Endothelial cell of umbilical vein (primary cell): Measurements from ENCODE around the gene WNT9A. TPM values are rescaled to one million over a fixed set of nuclear protein-coding genes. Genes with fewer than 3 reads are reported as not detected.
"Not testable (repeated sequence)": the region's sequence is repeated elsewhere in the genome, so short reads cannot be mapped to it uniquely, and the experiment has no call there.

Experiments
- BruUV-seq: library from RNA; stranded (reverse); fragments of 400-500 nt; replicated peaks from 2 replicates; lab custom pipeline; 2021; lab: Mats Ljungman, UMichigan
- CTCF ChIA-PET: fragments of 300-600, 350-600 bp; sonication (Branson Sonifier 250); formaldehyde crosslinking; loops from one replicate; lab custom pipeline; 2021; ENCODE audit warnings: antibody characterized with exemption, inconsistent platforms; lab: Charles Lee
- POLR2A ChIA-PET: fragments of 300-600, 350-600 bp; sonication (Branson Sonifier 250); formaldehyde crosslinking; loops from one replicate; lab custom pipeline; 2021; ENCODE audit warnings: antibody characterized with exemption, inconsistent platforms; lab: Charles Lee
- DNase-seq: peaks from one replicate; pipeline ENCODE4 v3.0.0-alpha.2; 2011; ENCODE audit warnings: low read depth, low spot score
- FAIRE-seq: peaks from 2 replicates; lab custom pipeline; 2011; peaks lifted over from hg19 to GRCh38; lab: Jason Lieb, UNC
- H2AFZ ChIP-seq: 2 replicates; pipeline ENCODE4 v1.6.0; 2012; ENCODE audit warnings: low read depth, low read length, control low read depth, inconsistent platforms
- H3K27ac ChIP-seq: 2 replicates; pipeline ENCODE4 v1.5.1; 2011; ENCODE audit warnings: low read depth, mild to moderate bottlenecking, control low read depth, low read length, moderate library complexity; ENCODE audit not compliant: insufficient read depth
- H3K27me3 ChIP-seq, 2 experiments: 2 replicates each; pipeline versions ENCODE4 v1.6.0 to v1.6.1; 2011; ENCODE audit warnings: low read length in 2 of 2, mixed read lengths in 1 of 2; ENCODE audit not compliant: control insufficient read depth in 2 of 2, insufficient read depth in 2 of 2
- H3K36me3 ChIP-seq, 2 experiments: 2 replicates in 1 of 2; 3 replicates in 1 of 2; pipeline ENCODE4 v1.5.1; 2011; ENCODE audit warnings: low read length in 2 of 2, mild to moderate bottlenecking in 1 of 2, moderate library complexity in 1 of 2; ENCODE audit not compliant: control insufficient read depth in 2 of 2, insufficient read depth in 2 of 2; ENCODE audit errors: extremely low read depth in 1 of 2
- H3K4me1 ChIP-seq: 3 replicates; pipeline ENCODE4 v1.5.1; 2011; ENCODE audit warnings: mild to moderate bottlenecking, low read length; ENCODE audit not compliant: control insufficient read depth, insufficient read depth; ENCODE audit errors: extremely low read depth
- H3K4me2 ChIP-seq: 2 replicates; pipeline ENCODE4 v1.6.1; 2011; ENCODE audit warnings: low read length, control low read depth, mixed read lengths; ENCODE audit not compliant: insufficient read depth
- H3K4me3 ChIP-seq, 3 experiments: fragments of 200-600 bp in 1 of 3; sonication (generic), shearing (Covaris generic) in 1 of 3; replicated peaks in 1 of 3; 2 replicates each; pipeline ENCODE4 v1.5.1; 2011 to 2016; ENCODE audit warnings: control low read depth in 3 of 3, low read length in 3 of 3, mild to moderate bottlenecking in 2 of 3, inconsistent platforms in 1 of 3, low read depth in 1 of 3, moderate library complexity in 1 of 3; ENCODE audit not compliant: insufficient read depth in 1 of 3
- H3K79me2 ChIP-seq: 2 replicates; pipeline ENCODE4 v1.6.0; 2012; ENCODE audit warnings: low read length, inconsistent platforms; ENCODE audit not compliant: control insufficient read depth, insufficient read depth
- H3K9ac ChIP-seq: replicated peaks from 2 replicates; pipeline ENCODE3; 2011; ENCODE audit warnings: low read length, control low read depth; ENCODE audit not compliant: insufficient read depth; ENCODE audit errors: extremely low read depth
- H3K9me1 ChIP-seq: replicated peaks from 3 replicates; pipeline ENCODE4 v1.6.0; 2011; ENCODE audit warnings: mild to moderate bottlenecking, low read length; ENCODE audit not compliant: control insufficient read depth, insufficient read depth; ENCODE audit errors: extremely low read depth
- H3K9me3 ChIP-seq: replicated peaks from 2 replicates; pipeline ENCODE4 v1.5.1; 2012; ENCODE audit warnings: low read length, inconsistent platforms; ENCODE audit not compliant: control insufficient read depth, insufficient read depth
- H4K20me1 ChIP-seq: replicated peaks from 2 replicates; pipeline ENCODE3; 2011; ENCODE audit warnings: mild to moderate bottlenecking, low read length; ENCODE audit not compliant: control insufficient read depth, insufficient read depth; ENCODE audit errors: extremely low read depth
- EZH2 ChIP-seq: IDR thresholded peaks from 2 replicates; pipeline ENCODE4 v1.6.1; 2012; ENCODE audit warnings: borderline replicate concordance, low read depth, mild to moderate bottlenecking, moderate library complexity, low read length, inconsistent platforms; ENCODE audit not compliant: severe bottlenecking
- FOS ChIP-seq: IDR thresholded peaks from 2 replicates; pipeline ENCODE4 v1.6.1; 2011; ENCODE audit warnings: mild to moderate bottlenecking, low read length, moderate library complexity, borderline replicate concordance; ENCODE audit not compliant: insufficient read depth
- GATA2 ChIP-seq: IDR thresholded peaks from 2 replicates; pipeline ENCODE4 v1.7.0; 2011; ENCODE audit warnings: low read depth, mild to moderate bottlenecking, moderate library complexity, mixed read lengths, low read length; ENCODE audit not compliant: insufficient read length, insufficient read depth
- JUN ChIP-seq: IDR thresholded peaks from 2 replicates; pipeline ENCODE4 v1.6.1; 2011; ENCODE audit warnings: borderline replicate concordance, low read depth; ENCODE audit not compliant: insufficient read length, insufficient read depth
- MYC ChIP-seq: IDR thresholded peaks from one replicate; pipeline ENCODE4 v1.6.1; 2011; ENCODE audit warnings: mild to moderate bottlenecking, low read depth, low read length
- POLR2A ChIP-seq: IDR thresholded peaks from 2 replicates; pipeline ENCODE4 v1.6.1; 2012; ENCODE audit warnings: low read depth, mild to moderate bottlenecking, control low read depth, low read length
- POLR2AphosphoS5 ChIP-seq: IDR thresholded peaks from 2 replicates; pipeline ENCODE4 v1.6.1; 2012; ENCODE audit warnings: low read depth, mild to moderate bottlenecking, control low read depth, low read length, moderate library complexity; ENCODE audit not compliant: insufficient read depth
- dilution Hi-C: fragments of 300-500 bp; cut with MboI; formaldehyde crosslinking; loops from one replicate; pipeline ENCODE4 v1.15.0; 2019; ENCODE audit warnings: low sequenced_read_pairs; ENCODE audit not compliant: extremely low pct_ligation_motif_present
- intact Hi-C: fragments of 100-400 bp; cut with micrococcal nuclease; formaldehyde crosslinking; loops from one replicate; pipeline ENCODE4 v1.10.0; 2022
- polyA plus RNA-seq, 4 experiments: library from polyadenylated mRNA; depleted of rRNA in 3 of 4; stranded (reverse) in 3 of 4; unstranded in 1 of 4; fragments of >200 nt; gene quantifications; 2 replicates each; pipeline versions ENCODE4 v1.2.1 to v1.2.3, GENCODE V29; 2011 to 2012; ENCODE audit warnings: missing spikeins in 1 of 4
- total RNA-seq: library from RNA; stranded (reverse); gene quantifications from 2 replicates; pipeline ENCODE4 v1.2.3, GENCODE V29; 2021
- TF ChIP-seq, protein P1 (sequence below), 2 donors: IDR thresholded peaks; 1 replicate in 1 of 2; 2 replicates in 1 of 2; pipeline ENCODE4 v1.5.1; 2011; ENCODE audit warnings: low read length in 2 of 2, mild to moderate bottlenecking in 2 of 2, moderate library complexity in 2 of 2, control low read depth in 1 of 2, inconsistent platforms in 1 of 2, low read depth in 1 of 2; ENCODE audit not compliant: insufficient read depth in 1 of 2; ENCODE audit errors: extremely low read depth in 1 of 2

The WNT9A gene
- total and polyA plus RNA-seq, 2 donors (not counting 3 experiments of a cell fraction or from before 2014, with no cell fraction given): 5.4 to 6.2 TPM

DNA sequence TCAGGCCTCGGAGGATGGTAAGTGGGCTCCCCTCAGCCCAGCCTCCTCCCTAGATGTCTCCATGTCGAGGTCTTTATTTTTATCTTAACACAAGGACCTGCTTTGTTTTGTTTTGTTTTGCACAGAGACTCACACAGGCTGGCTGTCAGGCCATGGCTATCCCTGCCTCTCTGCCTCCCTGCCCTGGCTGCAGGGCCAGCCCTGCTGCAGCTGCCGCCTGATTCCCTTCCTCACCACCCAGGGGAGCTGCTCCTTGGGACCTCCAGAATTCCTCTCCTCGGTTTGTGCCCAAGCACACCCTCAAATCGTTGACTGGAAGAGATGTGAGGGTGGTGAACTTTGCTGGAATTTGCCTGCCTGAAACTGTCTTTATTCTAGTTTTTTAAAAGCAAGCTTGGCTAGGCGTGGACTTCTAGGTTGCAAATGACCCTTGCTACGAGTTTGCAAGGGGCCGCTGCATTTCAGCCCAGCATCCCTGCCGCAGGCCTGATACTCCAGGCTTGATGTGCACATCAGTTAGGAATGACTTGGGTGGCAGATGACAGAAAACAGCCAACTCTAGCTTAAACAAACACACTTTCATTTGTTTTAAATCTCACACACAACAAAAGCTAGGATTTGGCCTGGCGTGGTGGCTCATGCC, 37.1 kb downstream of the WNT9A start:
- no peak overlapping the region for H2AFZ ChIP-seq
- POLR2A ChIA-PET: no interaction called here

GRCh38 chr1:227909923-227910328, 37.8 kb downstream of the WNT9A start:
- dilution Hi-C loops, H3K9me1 ChIP-seq, H3K9ac ChIP-seq, H3K4me2 ChIP-seq, H3K36me3 ChIP-seq, H3K9me3 ChIP-seq, H4K20me1 ChIP-seq, FAIRE-seq, H3K4me3 ChIP-seq, POLR2A ChIA-PET, CTCF ChIA-PET, intact Hi-C loops, BruUV-seq, H3K27ac ChIP-seq, H3K27me3 ChIP-seq, DNase-seq, H3K79me2 ChIP-seq, H2AFZ ChIP-seq, H3K4me1 ChIP-seq: not testable (repeated sequence)

More for the DNA sequence above, 37.1 kb downstream of the WNT9A start:
- Histone ChIP-seq H3K4me1 (no peaks in the 10 kb centered on the region), H3K4me2 (no peak overlapping the region), H3K9me1 (no peaks in the 10 kb centered on the region), H3K36me3 (no peaks in the 10 kb centered on the region), H3K9me3 (no peaks in the 10 kb centered on the region), H4K20me1 (no peaks in the 10 kb centered on the region), H3K9ac (no peak overlapping the region), H3K4me3 (no peak overlapping the region), H3K79me2 (no peaks in the 10 kb centered on the region), H3K27ac (no peak overlapping the region), H3K27me3 (peaks cover 0 to 2% of the 10 kb centered on the region in 2 experiments)
- DNase-seq: no peak
- no peak for FAIRE-seq
- intact Hi-C loops (no loop called here), dilution Hi-C loops (no loop called here)
- CTCF ChIA-PET: interaction anchor here (0.6 kb wide), 1 partner anchor 1481 kb away, joined by 3 read pairs; no protein-coding TSS in a partner anchor
- TF ChIP-seq FOS (no peak), POLR2A (no peak), MYC (no peak), JUN (no peak), EZH2 (no peak), GATA2 (no peak), POLR2AphosphoS5 (no peak)
- TF ChIP-seq, protein P1, sequence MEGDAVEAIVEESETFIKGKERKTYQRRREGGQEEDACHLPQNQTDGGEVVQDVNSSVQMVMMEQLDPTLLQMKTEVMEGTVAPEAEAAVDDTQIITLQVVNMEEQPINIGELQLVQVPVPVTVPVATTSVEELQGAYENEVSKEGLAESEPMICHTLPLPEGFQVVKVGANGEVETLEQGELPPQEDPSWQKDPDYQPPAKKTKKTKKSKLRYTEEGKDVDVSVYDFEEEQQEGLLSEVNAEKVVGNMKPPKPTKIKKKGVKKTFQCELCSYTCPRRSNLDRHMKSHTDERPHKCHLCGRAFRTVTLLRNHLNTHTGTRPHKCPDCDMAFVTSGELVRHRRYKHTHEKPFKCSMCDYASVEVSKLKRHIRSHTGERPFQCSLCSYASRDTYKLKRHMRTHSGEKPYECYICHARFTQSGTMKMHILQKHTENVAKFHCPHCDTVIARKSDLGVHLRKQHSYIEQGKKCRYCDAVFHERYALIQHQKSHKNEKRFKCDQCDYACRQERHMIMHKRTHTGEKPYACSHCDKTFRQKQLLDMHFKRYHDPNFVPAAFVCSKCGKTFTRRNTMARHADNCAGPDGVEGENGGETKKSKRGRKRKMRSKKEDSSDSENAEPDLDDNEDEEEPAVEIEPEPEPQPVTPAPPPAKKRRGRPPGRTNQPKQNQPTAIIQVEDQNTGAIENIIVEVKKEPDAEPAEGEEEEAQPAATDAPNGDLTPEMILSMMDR (IDR thresholded peaks at IDR 0.05; ENCODE audit: extremely low read depth in 1 of 2, insufficient read depth in 1 of 2, low read depth in 1 of 2, low read length in 2 of 2): no peak
- no TSS peak for BruUV-seq
